ENCODE data around the gene MYO18A. TPM values are rescaled to one million over a fixed set of nuclear protein-coding genes. Genes with fewer than 3 reads are reported as not detected.

MYO18A gene
- total and polyA plus RNA-seq, 2 experiments from 2014 or later, result 186 to 564 TPM

- H3K36me3 ChIP-seq, result no peaks in the 10 kb centered on the region
- DNase-seq (ENCODE audit: low read depth in 1 of 2, low spot score in 1 of 2), result no peak
- no peaks in the 10 kb centered on the region for H3K27me3 ChIP-seq
- TF ChIP-seq CTCF (IDR thresholded peaks at IDR 0.05; ENCODE audit: low read depth, low read length), result no peak
- peak overlapping the region; percentile 74 for H3K4me3 ChIP-seq
- H3K27ac ChIP-seq, result peak overlapping the region; percentile 79
- H3K9me3 ChIP-seq (ENCODE audit: low read depth), result no peaks in the 10 kb centered on the region
- peaks cover 29% of the 10 kb centered on the region for H3K4me1 ChIP-seq (ENCODE audit: low read depth)
Measured at GRCh38 chr17:29178750-29179231, 1.4 kb downstream of the MYO18A start.

- Histone ChIP-seq H3K36me3 (no peaks in the 10 kb centered on the region), H3K9me3 (ENCODE audit: low read depth) (no peaks in the 10 kb centered on the region), H3K4me3 (no peak overlapping the region), H3K27ac (peak overlapping the region; percentile 79), H3K27me3 (no peaks in the 10 kb centered on the region), H3K4me1 (ENCODE audit: low read depth) (peaks cover 29% of the 10 kb centered on the region)
- DNase-seq (ENCODE audit: low read depth in 1 of 2, low spot score in 1 of 2), result no peak
- TF ChIP-seq CTCF (IDR thresholded peaks at IDR 0.05; ENCODE audit: low read depth, low read length), result no peak
Measured at GRCh38 chr17:29177871-29178749, 2.1 kb downstream of the MYO18A start.

- no peak for DNase-seq (ENCODE audit: low read depth in 1 of 2, low spot score in 1 of 2)
- Histone ChIP-seq H3K36me3 (no peaks in the 10 kb centered on the region), H3K27ac (peak overlapping the region; percentile 79), H3K4me1 (ENCODE audit: low read depth) (peaks cover 29% of the 10 kb centered on the region), H3K27me3 (no peaks in the 10 kb centered on the region), H3K9me3 (ENCODE audit: low read depth) (no peaks in the 10 kb centered on the region), H3K4me3 (no peak overlapping the region)
- TF ChIP-seq CTCF (IDR thresholded peaks at IDR 0.05; ENCODE audit: low read depth, low read length), result no peak
Measured at GRCh38 chr17:29177541-29177870, 2.7 kb downstream of the MYO18A start.

GRCh38 chr17:29176558-29177351 lies 3.4 kb downstream of the MYO18A start:
- Histone ChIP-seq H3K9me3 (ENCODE audit: low read depth) (no peaks in the 10 kb centered on the region), H3K27ac (peak overlapping the region; percentile 85), H3K36me3 (no peaks in the 10 kb centered on the region), H3K27me3 (no peaks in the 10 kb centered on the region), H3K4me1 (ENCODE audit: low read depth) (peaks cover 29% of the 10 kb centered on the region), H3K4me3 (peak overlapping the region; percentile 29)
- TF ChIP-seq CTCF (IDR thresholded peaks at IDR 0.05; ENCODE audit: low read depth, low read length), result no peak
- peak; percentile 53 to 66 for DNase-seq (ENCODE audit: low read depth in 1 of 2, low spot score in 1 of 2)

GRCh38 chr17:29175349-29175748 lies 4.8 kb downstream of the MYO18A start:
- Histone ChIP-seq H3K4me1 (ENCODE audit: low read depth) (peaks cover 29% of the 10 kb centered on the region), H3K27me3 (no peaks in the 10 kb centered on the region), H3K36me3 (no peaks in the 10 kb centered on the region), H3K27ac (no peak overlapping the region), H3K9me3 (ENCODE audit: low read depth) (no peaks in the 10 kb centered on the region), H3K4me3 (no peak overlapping the region)
- TF ChIP-seq CTCF (IDR thresholded peaks at IDR 0.05; ENCODE audit: low read depth, low read length), result no peak
- DNase-seq (ENCODE audit: low read depth in 1 of 2, low spot score in 1 of 2), result no peak
